MCF 10A (cell line): Measurements from ENCODE around the gene TMEM145. TPM values are rescaled to one million over a fixed set of nuclear protein-coding genes. Genes with fewer than 3 reads are reported as not detected.

Experiments
- BruUV-seq: library from RNA; stranded (reverse); fragments of 400-500 nt; replicated peaks from 2 replicates; lab custom pipeline; 2021; lab: Mats Ljungman, UMichigan
- CTCF ChIA-PET: fragments of 300-600 bp; sonication (Branson Sonifier 250); formaldehyde crosslinking; extraction: SDS; loops from one replicate; lab custom pipeline; 2021; ENCODE audit warnings: antibody characterized with exemption, inconsistent platforms; lab: Yijun Ruan, JAX
- POLR2A ChIA-PET: fragments of 300-600, 350-650 bp; sonication (Branson Sonifier 250); formaldehyde crosslinking; extraction: SDS; loops from one replicate; lab custom pipeline; 2020; ENCODE audit warnings: antibody characterized with exemption, inconsistent platforms; lab: Yijun Ruan, JAX
- DNase-seq: peaks from one replicate; pipeline ENCODE4 v3.0.0-alpha.2; 2018; ENCODE audit not compliant: unreplicated experiment
- H3K27ac Mint-ChIP-seq: one replicate; pipeline ENCODE4 v1.8.0; 2022; ENCODE audit warnings: mild to moderate bottlenecking, low read depth, mixed read lengths; ENCODE audit not compliant: unreplicated experiment
- H3K27me3 Mint-ChIP-seq: one replicate; pipeline ENCODE4 v1.8.0; 2022; ENCODE audit warnings: mixed read lengths; ENCODE audit not compliant: insufficient read depth, unreplicated experiment
- H3K36me3 Mint-ChIP-seq: one replicate; pipeline ENCODE4 v1.8.0; 2022; ENCODE audit warnings: mild to moderate bottlenecking, moderate library complexity, mixed read lengths; ENCODE audit not compliant: insufficient read depth, unreplicated experiment
- H3K4me1 Mint-ChIP-seq: one replicate; pipeline ENCODE4 v1.8.0; 2022; ENCODE audit warnings: mixed read lengths; ENCODE audit not compliant: insufficient read depth, unreplicated experiment
- H3K4me3 Mint-ChIP-seq: one replicate; pipeline ENCODE4 v1.8.0; 2022; ENCODE audit warnings: mild to moderate bottlenecking, moderate library complexity, mixed read lengths; ENCODE audit not compliant: unreplicated experiment
- H3K9me3 Mint-ChIP-seq: one replicate; pipeline ENCODE4 v1.8.0; 2022; ENCODE audit warnings: mixed read lengths; ENCODE audit not compliant: unreplicated experiment
- intact Hi-C: fragments of 100-400 bp; cut with micrococcal nuclease; formaldehyde crosslinking; loops from 2 replicates; pipeline ENCODE4 v1.14.1; 2022
- total RNA-seq: library from RNA; stranded (reverse); gene quantifications from 2 replicates; pipeline ENCODE4 v1.2.3, GENCODE V29; 2022
- TF ChIP-seq, protein P1 (sequence below): fragments of 200-600 bp; IDR thresholded peaks from one replicate; pipeline ENCODE4 v1.8.0; 2022; ENCODE audit warnings: antibody characterized with exemption, mild to moderate bottlenecking; ENCODE audit not compliant: unreplicated experiment

Gene TMEM145
- total RNA-seq, 1 experiment from 2014 or later, result not detected

DNA sequence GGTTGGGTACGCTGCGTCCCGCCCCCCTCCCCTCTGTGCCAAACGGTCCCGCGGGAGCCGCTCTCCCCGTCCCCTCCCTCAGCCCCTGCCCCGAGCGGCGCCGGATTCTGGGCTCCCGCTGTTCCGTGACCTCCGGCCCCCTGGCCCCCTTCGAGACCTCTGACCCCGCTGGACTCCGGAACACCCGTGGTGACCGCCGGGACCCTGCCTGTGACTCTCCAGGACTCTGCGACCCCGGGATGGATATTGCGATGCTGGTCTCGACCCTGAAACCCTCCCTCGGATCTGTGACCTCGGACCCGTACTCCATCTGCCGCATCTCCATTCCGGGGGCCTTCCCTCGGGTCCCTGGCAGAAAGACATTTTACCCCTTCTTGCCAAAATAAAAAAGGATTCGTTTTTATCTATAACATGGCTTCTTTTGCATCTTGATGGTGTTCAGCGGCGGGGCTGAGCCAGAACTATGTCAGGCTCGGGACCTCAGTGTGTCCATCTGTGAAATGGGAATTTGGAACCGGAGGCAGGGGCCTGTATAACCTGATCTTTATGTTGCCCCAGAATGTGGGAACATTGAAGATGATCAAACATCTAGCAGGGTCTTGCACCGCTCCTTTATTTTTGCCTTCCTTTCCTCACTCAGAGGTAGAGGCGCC, 11.7 kb downstream of the TMEM145 start:
- DNase-seq, result no peak
- Mint-ChIP-seq H3K4me3 (peak overlapping the region; percentile 87), H3K4me1 (peaks cover 14% of the 10 kb centered on the region), H3K27ac (peak overlapping the region; percentile 73), H3K36me3 (no peaks in the 10 kb centered on the region), H3K27me3 (no peaks in the 10 kb centered on the region), H3K9me3 (no peaks in the 10 kb centered on the region)
- TF ChIP-seq, protein P1, sequence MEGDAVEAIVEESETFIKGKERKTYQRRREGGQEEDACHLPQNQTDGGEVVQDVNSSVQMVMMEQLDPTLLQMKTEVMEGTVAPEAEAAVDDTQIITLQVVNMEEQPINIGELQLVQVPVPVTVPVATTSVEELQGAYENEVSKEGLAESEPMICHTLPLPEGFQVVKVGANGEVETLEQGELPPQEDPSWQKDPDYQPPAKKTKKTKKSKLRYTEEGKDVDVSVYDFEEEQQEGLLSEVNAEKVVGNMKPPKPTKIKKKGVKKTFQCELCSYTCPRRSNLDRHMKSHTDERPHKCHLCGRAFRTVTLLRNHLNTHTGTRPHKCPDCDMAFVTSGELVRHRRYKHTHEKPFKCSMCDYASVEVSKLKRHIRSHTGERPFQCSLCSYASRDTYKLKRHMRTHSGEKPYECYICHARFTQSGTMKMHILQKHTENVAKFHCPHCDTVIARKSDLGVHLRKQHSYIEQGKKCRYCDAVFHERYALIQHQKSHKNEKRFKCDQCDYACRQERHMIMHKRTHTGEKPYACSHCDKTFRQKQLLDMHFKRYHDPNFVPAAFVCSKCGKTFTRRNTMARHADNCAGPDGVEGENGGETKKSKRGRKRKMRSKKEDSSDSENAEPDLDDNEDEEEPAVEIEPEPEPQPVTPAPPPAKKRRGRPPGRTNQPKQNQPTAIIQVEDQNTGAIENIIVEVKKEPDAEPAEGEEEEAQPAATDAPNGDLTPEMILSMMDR, result peak; percentile 76
- ChIA-PET CTCF (no interaction called here), POLR2A (no interaction called here)
- intact Hi-C loops, result loop anchor here (1.0 to 10.0 kb wide), 3 partner anchors 78 to 220 kb away; no protein-coding TSS in a partner anchor
- no TSS peak for BruUV-seq

DNA sequence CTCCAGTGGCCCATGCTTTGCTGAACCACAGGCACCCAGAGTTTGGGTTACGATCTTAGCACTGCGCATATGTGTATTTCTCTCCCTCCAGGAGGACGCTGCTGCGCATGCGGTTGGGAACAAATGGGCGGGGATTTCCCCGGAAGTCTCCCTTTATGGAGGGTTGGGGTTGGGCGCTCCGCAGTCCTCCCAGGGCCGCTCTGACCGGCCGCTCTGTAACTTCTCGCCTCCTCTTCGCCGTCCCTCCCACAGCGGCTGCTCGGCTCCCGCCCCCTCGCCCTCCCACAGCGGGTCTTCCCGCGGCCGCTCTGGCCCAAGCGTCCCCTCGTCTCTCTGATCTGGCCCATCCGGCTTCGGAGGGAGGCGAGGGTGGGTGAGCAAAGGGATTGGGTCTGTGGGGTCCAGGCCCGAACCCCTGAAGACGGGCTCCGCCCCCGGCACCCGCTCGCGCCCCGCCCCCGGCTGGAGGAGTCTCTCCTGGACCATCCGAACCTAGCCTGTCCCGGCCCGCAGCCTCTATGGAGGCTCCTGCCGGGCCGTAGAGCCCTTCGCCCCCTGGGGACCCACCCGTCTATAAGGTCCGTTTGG, 12.3 kb downstream of the TMEM145 start, which contains the start of gene MEGF8:
Gene MEGF8, plus strand, starts transcription at position 328 of the 588 bp plus-strand sequence. CDS start 609 bp downstream, outside the sequence.
- Mint-ChIP-seq H3K4me3 (peak within 1 kb of the TSS; percentile 87), H3K27me3 (no peaks in the 10 kb centered on the region), H3K27ac (peak within 1 kb of the TSS; percentile 73), H3K36me3 (no peaks in the 10 kb centered on the region), H3K9me3 (no peaks in the 10 kb centered on the region), H3K4me1 (peaks cover 14% of the 10 kb centered on the region)
- BruUV-seq, result no TSS peak
- peak; percentile 99 for DNase-seq
- ChIA-PET POLR2A (no interaction called here), CTCF (no interaction called here)
- TF ChIP-seq, protein P1, result no peak
- intact Hi-C loops, result loop anchor here (1.0 to 10.0 kb wide), 3 partner anchors 79 to 221 kb away; no protein-coding TSS in a partner anchor

DNA sequence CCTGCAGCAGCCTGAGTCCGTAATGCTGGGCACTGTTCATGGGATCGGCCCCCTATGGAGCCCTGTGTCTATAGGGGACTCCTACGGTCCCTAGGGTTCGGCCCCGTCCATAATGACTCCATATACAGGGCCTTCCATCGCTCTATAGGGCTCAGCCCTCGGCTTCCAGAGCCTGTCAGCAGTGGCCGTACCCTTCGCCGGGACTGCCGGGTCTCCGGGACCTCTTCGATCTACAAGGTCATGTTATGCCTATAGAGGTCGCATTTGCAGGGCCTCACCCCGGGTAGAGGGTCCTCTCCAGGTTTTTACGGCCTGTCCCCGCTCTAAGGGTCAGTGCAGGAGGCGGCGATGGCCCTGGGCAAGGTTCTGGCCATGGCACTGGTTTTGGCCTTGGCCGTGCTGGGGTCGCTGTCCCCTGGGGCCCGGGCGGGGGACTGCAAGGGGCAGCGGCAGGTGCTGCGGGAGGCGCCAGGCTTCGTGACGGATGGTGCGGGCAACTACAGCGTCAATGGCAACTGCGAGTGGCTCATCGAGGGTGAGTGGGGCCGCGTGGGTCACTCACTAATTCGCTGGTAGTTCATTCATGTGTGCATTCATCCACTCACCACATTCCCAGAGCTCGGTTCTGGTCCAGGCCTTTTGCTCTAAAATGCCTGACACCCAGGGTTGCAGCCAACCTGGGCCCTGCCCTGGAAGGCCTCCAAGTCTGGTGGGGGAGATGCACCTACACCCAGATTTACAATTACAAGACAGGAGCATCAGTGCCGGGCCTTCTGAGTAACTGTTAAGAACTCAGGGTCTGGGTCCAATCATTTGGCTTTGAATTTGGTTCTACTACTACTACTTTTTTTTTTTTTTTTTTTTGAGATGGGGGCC, 13.0 kb downstream of the TMEM145 start:
- Mint-ChIP-seq H3K4me3 (peak overlapping the region; percentile 87), H3K27me3 (no peaks in the 10 kb centered on the region), H3K4me1 (peaks cover 14% of the 10 kb centered on the region), H3K36me3 (no peaks in the 10 kb centered on the region), H3K9me3 (no peaks in the 10 kb centered on the region), H3K27ac (peak overlapping the region; percentile 73)
- no peak for DNase-seq
- BruUV-seq, result TSS peak; percentile 73
- intact Hi-C loops, result loop anchor here (1.0 to 10.0 kb wide), 3 partner anchors 80 to 221 kb away; no protein-coding TSS in a partner anchor
- TF ChIP-seq, protein P1, result peak; percentile 24
- ChIA-PET POLR2A (interaction anchor here (2.0 to 3.0 kb wide), 2 partner anchors 14 to 83 kb away, joined by 5 to 12 read pairs; partner anchors contain the start of gene GSK3A), CTCF (interaction anchor here (0.6 to 1.5 kb wide), 3 partner anchors 75 to 228 kb away, joined by 3 to 4 read pairs (median 4); no protein-coding TSS in a partner anchor)
